ENCODE data around the gene OSMR. TPM values are rescaled to one million over a fixed set of nuclear protein-coding genes. Genes with fewer than 3 reads are reported as not detected.
A peak's percentile ranks its signal among the peaks of the same experiment; 100 is the strongest.

Gene OSMR
- total RNA-seq, 1 donor, result 174 TPM

- Histone ChIP-seq H4K20me1 (ENCODE audit: insufficient read depth, low read length) (peaks cover 11% of the 10 kb centered on the region), H2AFZ (ENCODE audit: low read length) (no peak overlapping the region), H3K4me1 (ENCODE audit: insufficient read depth, low read length) (no peaks in the 10 kb centered on the region), H3K27me3 (ENCODE audit: insufficient read depth, low read length) (no peaks in the 10 kb centered on the region), H3K79me2 (ENCODE audit: insufficient read depth, low read length) (peaks cover 24% of the 10 kb centered on the region), H3K9me3 (ENCODE audit: low read depth, low read length) (no peaks in the 10 kb centered on the region), H3K36me3 (ENCODE audit: insufficient read depth, low read length) (peaks cover 11% of the 10 kb centered on the region), H3K4me3 (ENCODE audit: insufficient read depth, low read length) (no peak overlapping the region), H3K27ac (ENCODE audit: low read depth, low read length) (no peak overlapping the region), H3K4me2 (ENCODE audit: insufficient read depth, low read length) (no peak overlapping the region)
- no peak for DNase-seq (ENCODE audit: insufficient read length, low spot score, missing footprints)
- no peak for TF ChIP-seq CTCF (IDR thresholded peaks at IDR 0.05; ENCODE audit: extremely low read depth, low read depth, low read length)
These were observed 50.9 kb downstream of the OSMR start for GRCh38 chr5:38896760-38897159.

DNA sequence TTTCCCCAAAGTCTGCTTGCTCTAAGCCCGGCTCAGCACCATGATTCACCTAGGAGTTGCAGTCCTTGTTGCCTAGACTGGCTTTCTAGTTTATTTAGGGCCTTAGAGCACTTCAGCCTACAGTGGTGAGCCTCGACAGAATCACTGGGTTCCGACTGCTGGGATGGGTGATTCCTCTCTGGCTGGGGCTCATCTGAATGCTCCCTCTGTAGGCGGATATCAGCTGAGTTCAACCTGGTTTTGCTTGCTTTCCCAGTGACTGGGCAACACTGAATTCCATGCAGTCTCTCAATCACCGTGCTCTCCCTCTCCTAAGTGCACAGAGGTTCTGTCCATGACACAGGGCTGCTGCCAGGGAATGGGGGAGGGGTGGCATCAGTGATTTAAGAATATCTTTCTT is 54.1 kb downstream of the OSMR start:
- no peaks in the 10 kb centered on the region for H3K4me1 ChIP-seq (ENCODE audit: insufficient read depth, low read length)
- no peak for TF ChIP-seq CTCF (IDR thresholded peaks at IDR 0.05; ENCODE audit: extremely low read depth, low read depth, low read length)
- peaks cover 11% of the 10 kb centered on the region for H4K20me1 ChIP-seq (ENCODE audit: insufficient read depth, low read length)
- no peak overlapping the region for H2AFZ ChIP-seq (ENCODE audit: low read length)
- H3K79me2 ChIP-seq (ENCODE audit: insufficient read depth, low read length), result peaks cover 28% of the 10 kb centered on the region
- H3K27me3 ChIP-seq (ENCODE audit: insufficient read depth, low read length), result no peaks in the 10 kb centered on the region
- H3K36me3 ChIP-seq (ENCODE audit: insufficient read depth, low read length), result peaks cover 39% of the 10 kb centered on the region
- no peak overlapping the region for H3K4me3 ChIP-seq (ENCODE audit: insufficient read depth, low read length)
- no peak overlapping the region for H3K27ac ChIP-seq (ENCODE audit: low read depth, low read length)
- DNase-seq (ENCODE audit: insufficient read length, low spot score, missing footprints), result no peak
- no peaks in the 10 kb centered on the region for H3K9me3 ChIP-seq (ENCODE audit: low read depth, low read length)
- H3K4me2 ChIP-seq (ENCODE audit: insufficient read depth, low read length), result no peak overlapping the region

DNA sequence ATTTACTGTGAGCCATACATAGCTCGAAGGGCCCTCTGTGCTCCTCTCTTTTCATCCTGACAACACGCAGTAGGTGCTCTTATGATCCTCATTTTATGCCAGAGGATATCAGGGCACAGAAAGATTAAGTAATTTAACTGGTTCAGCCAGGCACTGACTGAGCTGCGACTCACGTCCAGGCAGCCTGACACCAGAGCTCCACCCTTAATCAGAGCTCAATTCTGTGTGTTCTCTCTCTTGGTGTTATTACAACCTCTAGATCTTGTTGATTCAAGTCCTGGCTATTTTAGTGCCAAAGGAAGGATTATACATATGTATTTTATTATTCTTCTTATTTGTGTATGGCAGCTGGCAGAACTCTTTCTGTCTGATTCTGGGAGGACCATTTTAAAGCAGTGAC is 59.7 kb downstream of the OSMR start:
- no peak overlapping the region for H3K4me3 ChIP-seq (ENCODE audit: insufficient read depth, low read length)
- no peak overlapping the region for H2AFZ ChIP-seq (ENCODE audit: low read length)
- TF ChIP-seq CTCF (IDR thresholded peaks at IDR 0.05; ENCODE audit: extremely low read depth, low read depth, low read length), result no peak
- peaks cover 13% of the 10 kb centered on the region for H4K20me1 ChIP-seq (ENCODE audit: insufficient read depth, low read length)
- H3K27ac ChIP-seq (ENCODE audit: low read depth, low read length), result no peak overlapping the region
- H3K36me3 ChIP-seq (ENCODE audit: insufficient read depth, low read length), result peaks cover 78% of the 10 kb centered on the region
- peaks cover 6% of the 10 kb centered on the region for H3K79me2 ChIP-seq (ENCODE audit: insufficient read depth, low read length)
- H3K27me3 ChIP-seq (ENCODE audit: insufficient read depth, low read length), result no peaks in the 10 kb centered on the region
- no peak overlapping the region for H3K4me2 ChIP-seq (ENCODE audit: insufficient read depth, low read length)
- no peaks in the 10 kb centered on the region for H3K9me3 ChIP-seq (ENCODE audit: low read depth, low read length)
- peak; percentile 41 for DNase-seq (ENCODE audit: insufficient read length, low spot score, missing footprints)
- H3K4me1 ChIP-seq (ENCODE audit: insufficient read depth, low read length), result no peaks in the 10 kb centered on the region

DNA sequence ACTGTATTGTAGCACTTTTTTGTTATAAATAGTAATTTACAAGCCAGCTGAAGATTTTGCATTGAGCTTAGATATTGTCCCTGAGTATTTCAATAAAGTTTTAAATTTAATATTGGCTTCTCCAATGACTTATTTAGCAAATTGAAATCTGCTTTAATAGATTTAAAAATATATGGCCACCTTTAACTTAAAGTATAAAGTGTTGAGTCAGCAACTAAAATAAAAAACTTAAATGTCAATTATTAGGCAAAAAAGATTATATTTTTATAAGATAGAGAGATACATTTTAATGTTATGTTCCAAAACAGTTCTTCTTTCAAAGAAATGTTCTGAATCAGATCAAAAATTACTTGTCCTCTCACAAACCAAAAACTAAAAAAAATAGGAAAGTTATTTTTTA is 60.7 kb downstream of the OSMR start:
- no peak for TF ChIP-seq CTCF (IDR thresholded peaks at IDR 0.05; ENCODE audit: extremely low read depth, low read depth, low read length)
- Histone ChIP-seq H3K27me3 (ENCODE audit: insufficient read depth, low read length) (no peaks in the 10 kb centered on the region), H3K9me3 (ENCODE audit: low read depth, low read length) (no peaks in the 10 kb centered on the region), H4K20me1 (ENCODE audit: insufficient read depth, low read length) (peaks cover 9% of the 10 kb centered on the region), H3K27ac (ENCODE audit: low read depth, low read length) (no peak overlapping the region), H3K79me2 (ENCODE audit: insufficient read depth, low read length) (peaks cover 6% of the 10 kb centered on the region), H3K4me3 (ENCODE audit: insufficient read depth, low read length) (no peak overlapping the region), H3K4me1 (ENCODE audit: insufficient read depth, low read length) (no peaks in the 10 kb centered on the region), H3K4me2 (ENCODE audit: insufficient read depth, low read length) (no peak overlapping the region), H2AFZ (ENCODE audit: low read length) (no peak overlapping the region), H3K36me3 (ENCODE audit: insufficient read depth, low read length) (peaks cover 73% of the 10 kb centered on the region)
- no peak for DNase-seq (ENCODE audit: insufficient read length, low spot score, missing footprints)
